ENCODE measurements around the gene PIK3C3. TPM values are rescaled to one million over a fixed set of nuclear protein-coding genes. Genes with fewer than 3 reads are reported as not detected.

The PIK3C3 gene
- total and polyA plus RNA-seq, 2 of the 8 experiments (the other 6 are each of a cell fraction or from before 2014, with no cell fraction given): 15.3 to 47.4 TPM

- TF ChIP-seq SP2 (IDR thresholded peaks at IDR 0.05; ENCODE audit: low read length): no peak
- peak in 1 of 2 experiments; percentile 79; a peak in 2 of 4 replicates for TF ChIP-seq SIN3A (conservative IDR thresholded peaks at IDR 0.05 in 1 of 2, IDR thresholded peaks at IDR 0.05 in 1 of 2; ENCODE audit: low read depth in 1 of 2, low read length in 2 of 2)
- peak in 1 of 2 experiments; percentile 62; a peak in 2 of 3 replicates for TF ChIP-seq POLR2A (IDR thresholded peaks at IDR 0.05; ENCODE audit: control extremely low read depth in 1 of 2, low read depth in 2 of 2, low read length in 2 of 2)
- peak; percentile 58 for TF ChIP-seq CREB1 (IDR thresholded peaks at IDR 0.05)
- TF ChIP-seq KDM4A (IDR thresholded peaks at IDR 0.05; ENCODE audit: low read depth, low read length, severe bottlenecking): peak; percentile 54
- peak; percentile 64 for TF ChIP-seq PHF8 (conservative IDR thresholded peaks at IDR 0.05; ENCODE audit: low read depth, low read length)
- TF ChIP-seq NANOG (IDR thresholded peaks at IDR 0.05; ENCODE audit: insufficient read depth, low read depth, low read length, poor library complexity, severe bottlenecking): no peak
- peak; percentile 29; the same call in 1 of the 2 replicates for TF ChIP-seq EGR1 (IDR thresholded peaks at IDR 0.05; ENCODE audit: borderline replicate concordance, low read depth, low read length)
- TF ChIP-seq CHD2 (IDR thresholded peaks at IDR 0.05; ENCODE audit: low read length): no peak
- peak; percentile 77 for TF ChIP-seq ASH2L (IDR thresholded peaks at IDR 0.05; ENCODE audit: low read length)
- TF ChIP-seq NRF1 (IDR thresholded peaks at IDR 0.05; ENCODE audit: low read depth, low read length): peak; percentile 19; the same call in 1 of the 2 replicates
- TF ChIP-seq, protein P1, sequence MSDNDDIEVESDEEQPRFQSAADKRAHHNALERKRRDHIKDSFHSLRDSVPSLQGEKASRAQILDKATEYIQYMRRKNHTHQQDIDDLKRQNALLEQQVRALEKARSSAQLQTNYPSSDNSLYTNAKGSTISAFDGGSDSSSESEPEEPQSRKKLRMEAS (IDR thresholded peaks at IDR 0.05): peak; percentile 25; the same call in 1 of the 2 replicates
- TF ChIP-seq POLR2AphosphoS5 (IDR thresholded peaks at IDR 0.05; ENCODE audit: low read depth, low read length): peak; percentile 74; the same call in 1 of the 2 replicates
Observed at GRCh38 chr18:41954827-41955613, at the start of gene PIK3C3 (continued).
